RWPE1 (cell line): ENCODE data around the gene ZNF512B.

ENCODE experiments used
- CTCF ChIA-PET: fragments of 350-600 bp; sonication (Branson Sonifier 250); formaldehyde crosslinking; extraction: SDS; loops from one replicate; lab custom pipeline; 2021; lab: Yijun Ruan, JAX
- POLR2A ChIA-PET: fragments of 400-600 bp; formaldehyde crosslinking; extraction: SDS; loops from one replicate; lab custom pipeline; 2020; ENCODE audit warnings: antibody characterized with exemption; ENCODE audit not compliant: low non-redundant PET; lab: Yijun Ruan, JAX
- DNase-seq: peaks from one replicate; pipeline ENCODE4 v3.0.0; 2012; ENCODE audit warnings: low spot score
- H3K27ac ChIP-seq: fragments of 450-650 bp; 2 replicates; pipeline ENCODE4 v1.5.1; 2017
- TF ChIP-seq, protein P1 (sequence below): fragments of 450-650 bp; conservative IDR thresholded peaks from 2 replicates; pipeline ENCODE4 v1.5.1; 2017; ENCODE audit warnings: low read depth, mild to moderate bottlenecking

The ZNF512B gene

DNA sequence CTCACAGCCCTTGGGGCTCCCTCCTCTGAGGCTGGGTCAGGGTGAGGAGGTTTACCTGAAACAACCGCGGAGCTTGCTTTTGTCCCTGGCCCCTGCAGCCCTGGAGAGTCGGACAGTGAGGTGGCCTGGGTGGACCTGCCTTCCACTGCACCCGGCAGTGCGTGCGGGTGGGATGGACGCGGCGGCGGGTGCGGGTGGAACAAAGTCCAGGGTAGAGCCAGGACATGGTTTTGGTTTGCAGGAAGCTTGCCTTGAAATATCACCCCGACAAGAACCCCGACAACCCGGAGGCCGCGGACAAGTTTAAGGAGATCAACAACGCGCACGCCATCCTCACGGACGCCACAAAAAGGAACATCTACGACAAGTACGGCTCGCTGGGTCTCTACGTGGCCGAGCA is 40.7 kb downstream of the ZNF512B start:
- POLR2A ChIA-PET, result interaction anchor here (0.8 kb wide), 1 partner anchor 8 kb away, joined by 5 read pairs; no protein-coding TSS in a partner anchor
- no peak overlapping the region for H3K27ac ChIP-seq
- DNase-seq, result no peak
- TF ChIP-seq, protein P1, sequence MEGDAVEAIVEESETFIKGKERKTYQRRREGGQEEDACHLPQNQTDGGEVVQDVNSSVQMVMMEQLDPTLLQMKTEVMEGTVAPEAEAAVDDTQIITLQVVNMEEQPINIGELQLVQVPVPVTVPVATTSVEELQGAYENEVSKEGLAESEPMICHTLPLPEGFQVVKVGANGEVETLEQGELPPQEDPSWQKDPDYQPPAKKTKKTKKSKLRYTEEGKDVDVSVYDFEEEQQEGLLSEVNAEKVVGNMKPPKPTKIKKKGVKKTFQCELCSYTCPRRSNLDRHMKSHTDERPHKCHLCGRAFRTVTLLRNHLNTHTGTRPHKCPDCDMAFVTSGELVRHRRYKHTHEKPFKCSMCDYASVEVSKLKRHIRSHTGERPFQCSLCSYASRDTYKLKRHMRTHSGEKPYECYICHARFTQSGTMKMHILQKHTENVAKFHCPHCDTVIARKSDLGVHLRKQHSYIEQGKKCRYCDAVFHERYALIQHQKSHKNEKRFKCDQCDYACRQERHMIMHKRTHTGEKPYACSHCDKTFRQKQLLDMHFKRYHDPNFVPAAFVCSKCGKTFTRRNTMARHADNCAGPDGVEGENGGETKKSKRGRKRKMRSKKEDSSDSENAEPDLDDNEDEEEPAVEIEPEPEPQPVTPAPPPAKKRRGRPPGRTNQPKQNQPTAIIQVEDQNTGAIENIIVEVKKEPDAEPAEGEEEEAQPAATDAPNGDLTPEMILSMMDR, result no peak
- CTCF ChIA-PET, result no interaction called here

DNA sequence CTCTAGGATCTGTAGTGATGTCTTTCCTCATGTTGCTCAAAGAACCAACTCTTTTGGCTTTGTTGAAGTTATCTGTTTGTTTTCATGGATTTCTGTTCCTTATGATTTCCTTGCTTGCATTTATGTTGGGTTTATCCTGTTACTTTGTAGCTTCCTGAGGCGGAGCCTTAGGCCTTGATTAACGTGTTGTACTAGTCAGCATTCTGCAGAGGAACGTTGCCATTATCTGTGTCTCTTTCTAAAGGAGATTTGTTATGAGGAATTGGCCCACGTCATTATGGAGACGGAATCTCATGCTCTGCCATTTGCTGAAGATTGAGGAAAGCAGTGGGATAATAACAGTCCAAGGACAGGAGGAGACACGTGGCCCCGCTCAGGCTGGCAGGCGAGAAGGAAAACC is 43.4 kb downstream of the ZNF512B start:
- DNase-seq, result no peak
- CTCF ChIA-PET, result no interaction called here
- H3K27ac ChIP-seq, result no peak overlapping the region
- POLR2A ChIA-PET, result interaction anchor here (0.6 kb wide), 1 partner anchor 140 kb away, joined by 3 read pairs; no protein-coding TSS in a partner anchor
- TF ChIP-seq, protein P1, result no peak

DNA sequence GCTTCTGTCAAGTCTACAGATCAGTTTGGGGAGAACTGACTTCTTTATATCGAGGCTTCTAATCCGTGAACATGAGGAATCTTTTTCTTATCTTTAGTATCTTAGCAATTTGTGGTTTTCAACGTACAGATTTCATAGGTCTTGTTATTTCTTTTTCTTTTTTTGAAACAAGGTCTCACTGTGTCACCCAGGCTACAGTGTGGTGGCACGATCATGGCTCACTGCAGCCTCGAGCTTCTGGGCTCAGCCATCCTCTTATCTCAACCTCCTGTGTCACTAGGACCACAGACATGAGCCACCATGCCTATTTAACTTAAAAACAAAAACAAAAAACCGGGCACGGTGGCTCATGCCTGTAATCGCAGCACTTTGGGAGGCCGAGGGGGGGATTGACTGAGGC is 45.5 kb downstream of the ZNF512B start:
- CTCF ChIA-PET, result interaction anchor here (0.6 kb wide), 1 partner anchor 622 kb away, joined by 3 read pairs; no protein-coding TSS in a partner anchor
- POLR2A ChIA-PET, result no interaction called here
- H3K27ac ChIP-seq, result peak overlapping the region; percentile 17
- no peak for DNase-seq
- TF ChIP-seq, protein P1, result no peak

DNA sequence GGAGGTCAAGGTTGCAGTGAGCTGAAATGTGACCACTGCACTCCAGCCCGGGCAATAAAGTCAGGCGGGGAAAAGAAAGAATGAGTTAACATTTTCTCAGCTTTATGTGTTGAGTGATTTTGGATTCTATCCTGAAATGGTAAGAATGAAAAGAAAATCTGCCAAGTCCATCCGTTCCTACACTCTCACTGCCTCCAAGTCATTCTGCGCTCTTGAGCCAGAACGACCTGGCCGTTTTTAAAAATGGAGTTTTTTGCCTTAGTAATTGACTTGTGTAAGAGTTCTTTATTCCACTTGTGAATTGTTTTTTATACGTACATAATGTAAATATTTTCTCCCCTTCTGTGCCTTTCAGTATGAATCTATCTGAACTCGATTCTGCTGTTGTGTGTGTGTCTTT is 46.1 kb downstream of the ZNF512B start:
- TF ChIP-seq, protein P1, result no peak
- POLR2A ChIA-PET, result interaction anchor here (0.6 kb wide), 1 partner anchor 76 kb away, joined by 3 read pairs; no protein-coding TSS in a partner anchor
- CTCF ChIA-PET, result interaction anchor here (0.6 to 0.7 kb wide), 4 partner anchors 16 to 190 kb away, joined by 3 to 4 read pairs (median 4); no protein-coding TSS in a partner anchor
- H3K27ac ChIP-seq, result peak overlapping the region; percentile 10; the same call in 1 of the 2 replicates
- DNase-seq, result no peak

DNA sequence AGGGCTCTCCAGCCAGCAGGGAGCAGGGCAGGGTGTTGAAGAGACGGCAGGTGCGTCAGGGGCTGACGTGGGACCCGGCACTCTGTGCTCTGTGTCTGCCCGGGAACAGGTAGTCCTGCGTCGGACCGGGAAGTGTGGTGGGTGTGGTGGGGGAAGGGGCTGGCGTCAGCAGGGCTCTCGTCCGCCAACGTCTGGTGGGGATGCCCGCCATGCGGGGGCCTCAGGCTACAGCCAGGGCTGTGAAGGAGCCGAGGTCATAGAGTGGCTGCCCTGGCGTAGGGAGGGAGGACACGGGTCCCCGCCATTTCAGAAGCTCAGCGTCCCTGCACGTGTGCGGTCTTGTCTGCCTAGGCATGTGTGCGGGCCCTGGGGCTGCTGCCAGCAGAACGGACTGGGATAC is 49.5 kb downstream of the ZNF512B start:
- TF ChIP-seq, protein P1, result no peak
- CTCF ChIA-PET, result no interaction called here
- no peak for DNase-seq
- H3K27ac ChIP-seq, result no peak overlapping the region
- POLR2A ChIA-PET, result no interaction called here

DNA sequence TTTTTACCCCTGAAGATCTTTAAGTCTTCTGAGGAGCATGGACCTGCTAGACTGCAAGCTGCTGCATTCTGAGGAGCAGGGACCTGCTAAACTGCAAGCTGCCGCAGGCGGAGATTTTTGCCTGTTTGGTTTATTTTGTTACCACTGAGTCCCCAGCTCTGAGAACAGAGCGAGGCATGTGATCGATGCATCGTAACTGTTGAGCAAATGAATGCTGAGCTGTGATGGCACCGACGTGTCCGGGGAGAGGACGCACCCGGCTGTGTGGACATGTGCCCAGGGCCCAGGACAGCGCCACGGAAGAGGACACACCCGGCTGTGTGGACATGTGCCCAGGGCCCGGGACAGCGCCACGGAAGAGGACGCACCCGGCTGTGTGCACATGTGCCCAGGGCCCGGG is 50.6 kb downstream of the ZNF512B start:
- CTCF ChIA-PET, result interaction anchor here (0.6 to 0.9 kb wide), 2 partner anchors 55 to 1114 kb away, joined by 3 read pairs; no protein-coding TSS in a partner anchor
- TF ChIP-seq, protein P1, result no peak

More for the DNA sequence above, 50.6 kb downstream of the ZNF512B start:
- DNase-seq, result no peak
- H3K27ac ChIP-seq, result no peak overlapping the region
- POLR2A ChIA-PET, result no interaction called here
